Measurements from ENCODE around the gene COG2.
"Not testable (repeated sequence)": the region's sequence is repeated elsewhere in the genome, so short reads cannot be mapped to it uniquely, and the experiment has no call there.

COG2 gene

DNA sequence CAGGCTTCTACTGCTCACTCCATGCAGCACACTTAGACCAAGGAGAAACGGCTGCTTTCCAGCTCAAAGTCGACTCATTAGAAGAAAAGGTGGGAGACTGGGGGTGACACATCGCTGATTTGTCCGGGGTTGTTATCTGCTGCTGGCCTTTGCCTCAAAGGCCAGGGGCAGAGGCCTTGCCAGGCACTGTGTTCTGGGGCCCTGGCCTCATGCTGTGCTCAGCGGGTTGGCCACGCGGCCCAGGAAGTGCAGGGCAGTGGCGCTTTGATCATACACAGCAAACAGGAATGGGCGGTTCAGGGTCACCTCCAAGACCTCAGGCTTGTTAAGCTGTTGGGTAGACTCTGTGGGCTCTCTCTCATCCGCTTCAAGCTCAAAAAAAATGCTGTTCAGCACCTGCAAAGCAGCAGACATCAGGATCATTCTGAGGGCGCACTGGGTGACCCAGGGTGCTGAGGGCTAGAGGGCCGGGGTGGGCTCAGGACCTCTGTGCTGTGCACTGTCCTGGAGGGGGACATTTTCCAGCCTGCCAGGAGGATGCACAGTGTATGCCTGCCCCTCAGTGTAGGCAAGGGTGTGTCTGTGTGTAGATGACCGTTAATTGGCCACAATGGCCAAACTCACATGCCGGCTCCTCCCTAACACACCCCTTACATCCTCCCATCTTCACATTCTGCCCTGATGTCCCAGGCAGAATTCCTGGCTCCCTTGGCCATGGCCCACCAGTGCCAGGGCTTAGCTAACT is 60.8 kb downstream of the COG2 start:
- no peak for DNase-seq

DNA sequence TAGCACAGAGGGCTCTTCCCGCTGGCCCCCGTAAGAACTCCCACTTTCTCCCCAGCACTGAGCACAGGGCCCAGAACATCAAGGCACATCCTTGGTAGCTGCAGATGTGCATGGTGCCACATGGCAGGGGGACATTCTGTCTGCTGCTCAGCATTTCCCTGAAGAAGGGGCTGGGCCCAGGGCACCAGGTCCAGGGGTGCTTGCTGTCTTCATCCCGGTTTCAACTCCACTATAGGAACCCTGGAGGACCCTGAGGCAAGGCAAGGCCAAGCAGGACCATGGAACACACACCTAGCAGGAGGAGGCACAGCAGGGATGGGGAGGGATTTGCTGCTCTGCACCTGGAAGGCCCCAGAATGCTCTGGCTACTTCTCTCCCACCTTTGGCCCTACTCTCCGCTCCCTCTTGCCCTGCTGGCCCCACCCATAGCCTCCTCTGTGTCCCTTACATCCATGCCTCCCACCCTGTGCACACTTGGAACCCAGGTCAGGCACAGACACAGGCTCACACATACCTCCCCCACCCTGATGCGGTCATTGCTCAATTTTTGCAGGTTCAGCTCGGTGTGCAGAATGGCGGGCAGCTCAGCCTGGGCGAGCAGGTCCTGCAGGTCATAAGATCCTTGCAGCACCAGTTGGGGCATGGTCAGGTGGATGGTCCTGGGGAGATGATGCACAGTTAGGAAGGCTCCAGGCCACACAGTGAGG is 61.6 kb downstream of the COG2 start:
- DNase-seq = no peak

DNA sequence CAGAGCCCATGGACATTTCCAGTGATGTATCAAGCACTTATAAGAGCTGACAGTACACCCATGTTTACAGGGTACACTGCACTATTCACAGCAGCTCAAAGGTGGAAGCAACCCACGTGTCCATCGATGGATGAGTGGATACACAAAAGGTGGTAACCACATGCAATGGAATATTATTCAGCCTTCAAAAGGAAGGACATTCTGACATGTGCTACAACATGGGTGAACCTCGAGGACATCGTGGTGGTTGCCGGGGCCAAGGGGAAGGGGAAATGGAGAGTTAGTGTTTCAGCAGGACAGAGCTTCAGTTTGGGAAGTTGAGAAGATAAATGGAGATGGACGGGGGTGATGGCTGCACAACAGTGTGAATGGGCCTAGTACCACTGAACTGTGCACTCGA is 62.5 kb downstream of the COG2 start:
- DNase-seq = no peak

DNA sequence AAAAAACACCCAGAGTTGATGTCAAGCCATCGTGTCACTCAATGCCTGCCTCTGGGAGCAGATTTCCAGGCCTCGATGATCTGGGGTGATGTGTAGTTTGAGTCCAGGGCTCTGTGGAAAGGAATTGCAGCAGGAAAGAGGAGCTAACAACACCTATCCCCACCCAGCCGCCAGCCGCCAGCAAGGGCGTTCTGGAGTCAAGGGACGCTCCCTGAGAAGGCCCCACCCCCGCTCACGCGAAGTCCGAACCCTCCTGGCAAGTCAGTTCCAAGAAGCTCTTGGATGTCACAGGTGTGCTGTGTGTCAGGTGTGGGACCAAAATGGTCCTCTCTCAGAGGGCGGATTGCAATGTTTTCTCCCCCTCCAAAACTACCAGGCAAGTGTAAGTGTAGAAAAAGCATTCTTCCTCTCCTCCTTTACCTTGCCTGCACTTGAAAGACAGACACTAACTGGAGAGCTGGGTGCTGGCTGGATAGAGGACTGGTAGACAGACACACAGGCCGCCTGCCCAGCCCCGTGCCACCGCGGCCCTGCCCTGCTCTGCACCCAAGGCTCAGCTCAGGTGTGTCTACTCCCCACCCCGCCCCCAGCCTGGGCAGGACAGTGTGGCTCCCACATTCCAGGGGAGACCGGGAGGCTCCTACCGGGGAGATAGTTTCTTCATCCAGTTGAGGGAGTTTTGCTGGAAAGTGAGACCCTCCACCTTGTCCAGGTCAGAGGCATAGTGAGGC is 63.2 kb downstream of the COG2 start:
- no peak for DNase-seq

DNA sequence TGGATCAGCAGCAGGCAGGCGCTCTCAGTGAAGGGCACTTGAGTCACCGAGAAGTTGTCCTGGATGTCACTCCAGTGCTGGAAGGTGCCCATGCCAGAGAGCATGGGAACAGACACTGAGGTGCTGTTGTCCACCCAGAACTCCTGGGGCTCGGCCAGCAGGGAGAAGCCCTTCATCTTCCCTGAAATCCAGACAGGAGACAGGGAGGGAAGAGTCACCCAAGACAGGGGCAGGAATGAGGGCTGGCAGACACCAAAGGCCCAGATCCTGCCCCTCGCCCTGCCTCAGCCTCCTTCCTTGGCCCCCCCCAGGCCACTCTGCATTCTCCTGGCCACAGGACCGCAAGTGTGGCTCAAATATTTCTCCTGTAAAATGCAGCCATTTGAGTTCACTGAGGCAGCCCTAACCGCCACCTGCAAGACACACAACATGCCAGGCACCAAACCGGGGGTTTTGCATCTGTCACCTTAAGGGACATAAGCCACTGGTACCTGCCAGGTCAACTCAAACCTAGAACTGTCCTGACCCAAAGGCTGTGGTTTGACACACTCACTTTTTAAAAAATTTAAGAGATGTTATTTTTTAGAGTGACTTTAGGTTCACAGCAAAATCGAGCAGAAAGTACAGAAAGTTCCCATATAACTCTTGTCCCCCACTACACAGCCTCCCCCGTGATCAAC is 63.9 kb downstream of the COG2 start:
- DNase-seq = no peak

DNA sequence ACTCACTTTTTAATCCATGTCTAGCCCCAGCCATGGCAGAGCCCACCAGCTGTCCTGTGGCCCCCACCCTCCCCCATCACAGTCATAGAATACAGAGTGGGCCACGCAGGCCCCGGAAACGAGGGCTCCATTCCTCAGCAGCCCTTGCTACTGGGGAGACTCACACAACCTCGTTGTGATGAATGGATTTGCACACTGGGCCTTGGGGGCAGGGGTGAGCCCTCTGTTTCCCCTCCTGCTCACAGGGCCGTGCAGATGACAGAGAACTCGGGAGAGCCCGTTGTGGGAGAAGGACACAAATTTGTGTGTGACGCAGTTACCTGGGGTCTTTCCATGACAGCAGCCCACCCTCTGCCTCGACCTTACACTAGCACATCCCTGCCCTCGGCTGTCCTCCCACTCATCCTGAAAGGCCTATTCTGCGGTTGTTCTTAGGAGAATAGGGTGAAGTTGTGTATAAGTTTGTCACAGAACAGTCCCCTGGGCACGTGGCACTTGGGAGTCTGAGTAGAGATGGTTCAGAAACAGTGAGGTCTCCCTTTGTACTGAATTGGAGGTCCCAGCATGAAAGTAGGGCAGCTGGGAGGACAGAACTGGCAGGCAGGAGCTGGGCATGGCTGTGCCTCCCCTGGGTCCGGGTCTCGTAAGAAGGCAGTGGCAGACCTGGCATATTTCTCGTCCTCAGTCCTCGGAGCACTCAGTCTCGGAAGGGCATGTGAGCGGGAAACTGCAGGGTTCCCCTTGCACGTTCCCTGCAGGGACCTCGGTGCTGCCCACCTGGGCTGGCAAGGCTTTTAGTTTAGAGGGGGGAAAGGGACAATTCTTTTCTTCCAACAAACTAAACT is 64.8 kb downstream of the COG2 start:
- no peak for DNase-seq

DNA sequence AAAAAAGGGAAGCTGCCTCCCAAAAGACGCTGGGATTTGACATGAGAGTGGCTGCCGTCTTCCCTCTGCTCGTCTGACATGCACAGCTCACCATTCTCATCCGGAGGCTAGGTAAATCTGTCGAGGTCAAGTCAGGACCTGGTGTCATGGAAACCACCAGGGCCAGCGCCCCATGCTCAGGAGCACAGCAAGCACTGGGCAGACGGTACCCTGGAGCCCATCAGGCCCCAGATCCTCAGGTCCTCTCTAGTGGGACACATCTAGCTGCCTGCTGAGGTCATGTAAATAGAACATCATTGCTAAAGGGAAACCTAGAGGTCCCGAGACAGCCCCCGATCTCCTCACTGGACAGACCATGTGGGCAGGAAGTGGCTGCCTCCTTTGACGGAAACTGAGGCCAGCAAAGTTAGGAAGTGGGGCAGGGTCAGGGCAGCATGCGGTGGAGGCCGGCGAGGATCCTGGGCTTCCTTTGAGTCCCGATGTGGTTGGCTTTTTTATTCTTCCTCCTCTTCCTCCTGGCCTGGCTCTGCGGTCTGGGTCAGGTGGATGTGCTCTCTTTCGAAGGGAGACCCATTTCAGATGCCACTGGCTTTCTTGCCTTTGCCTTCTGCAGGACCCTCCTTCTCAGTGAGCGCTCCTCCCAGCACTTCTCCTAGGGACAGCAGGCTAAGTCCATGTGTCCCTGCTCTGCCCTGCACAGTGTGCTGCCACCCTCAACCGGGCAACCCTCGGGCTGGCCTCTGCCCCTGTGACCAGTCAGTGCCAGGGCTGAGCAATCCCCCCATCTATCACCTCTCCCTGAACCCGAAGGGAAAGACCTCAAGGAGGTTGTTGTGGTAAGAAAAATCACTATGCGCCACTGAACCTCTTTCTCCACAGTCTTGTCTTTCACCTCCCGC is 65.7 kb downstream of the COG2 start:
- no peak for DNase-seq

DNA sequence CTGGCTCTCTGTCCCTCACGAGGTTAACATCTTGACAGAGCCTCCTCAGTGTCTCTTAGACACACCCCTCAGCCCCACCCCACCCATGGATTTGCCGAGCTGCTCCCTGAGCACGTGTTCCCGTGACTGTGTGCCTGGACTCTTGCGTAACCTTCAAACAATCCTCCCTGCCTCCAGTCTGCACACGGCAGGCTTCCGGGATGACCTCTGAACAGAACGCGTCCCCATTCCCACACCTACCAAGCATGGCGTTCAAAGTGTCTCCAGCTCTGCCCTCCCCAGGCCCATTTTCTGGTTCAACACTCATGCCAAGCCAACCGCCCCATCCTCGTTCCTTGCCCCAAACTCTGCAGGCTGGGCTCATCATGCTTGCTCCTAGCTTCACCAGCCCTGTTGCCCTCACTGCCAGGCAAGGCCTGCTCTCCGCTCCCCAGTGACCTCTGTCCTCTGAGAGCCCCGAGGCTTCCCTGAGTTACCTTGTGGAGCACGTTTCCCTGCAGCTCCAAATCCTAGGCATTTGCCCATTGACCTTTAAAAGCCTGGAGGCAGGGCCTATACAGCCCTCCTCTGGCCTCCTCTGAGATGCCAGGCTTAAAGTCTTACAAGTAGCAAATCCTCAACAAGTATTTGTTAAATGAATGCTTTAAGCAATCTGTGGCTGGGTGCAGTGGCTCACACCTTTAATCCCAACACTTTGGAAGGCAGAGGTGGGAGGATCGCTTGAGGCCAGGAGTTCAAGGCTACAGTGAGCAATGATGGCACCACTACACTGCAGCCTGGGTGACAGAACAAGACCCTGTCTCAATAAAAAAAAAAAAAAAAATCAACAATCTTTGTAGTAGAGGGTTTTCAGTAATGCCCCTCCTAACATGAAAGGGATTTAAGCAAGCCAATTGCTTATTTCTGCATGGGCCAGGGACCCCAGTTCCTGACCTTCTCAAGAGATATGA is 66.6 kb downstream of the COG2 start:
- DNase-seq = no peak

DNA sequence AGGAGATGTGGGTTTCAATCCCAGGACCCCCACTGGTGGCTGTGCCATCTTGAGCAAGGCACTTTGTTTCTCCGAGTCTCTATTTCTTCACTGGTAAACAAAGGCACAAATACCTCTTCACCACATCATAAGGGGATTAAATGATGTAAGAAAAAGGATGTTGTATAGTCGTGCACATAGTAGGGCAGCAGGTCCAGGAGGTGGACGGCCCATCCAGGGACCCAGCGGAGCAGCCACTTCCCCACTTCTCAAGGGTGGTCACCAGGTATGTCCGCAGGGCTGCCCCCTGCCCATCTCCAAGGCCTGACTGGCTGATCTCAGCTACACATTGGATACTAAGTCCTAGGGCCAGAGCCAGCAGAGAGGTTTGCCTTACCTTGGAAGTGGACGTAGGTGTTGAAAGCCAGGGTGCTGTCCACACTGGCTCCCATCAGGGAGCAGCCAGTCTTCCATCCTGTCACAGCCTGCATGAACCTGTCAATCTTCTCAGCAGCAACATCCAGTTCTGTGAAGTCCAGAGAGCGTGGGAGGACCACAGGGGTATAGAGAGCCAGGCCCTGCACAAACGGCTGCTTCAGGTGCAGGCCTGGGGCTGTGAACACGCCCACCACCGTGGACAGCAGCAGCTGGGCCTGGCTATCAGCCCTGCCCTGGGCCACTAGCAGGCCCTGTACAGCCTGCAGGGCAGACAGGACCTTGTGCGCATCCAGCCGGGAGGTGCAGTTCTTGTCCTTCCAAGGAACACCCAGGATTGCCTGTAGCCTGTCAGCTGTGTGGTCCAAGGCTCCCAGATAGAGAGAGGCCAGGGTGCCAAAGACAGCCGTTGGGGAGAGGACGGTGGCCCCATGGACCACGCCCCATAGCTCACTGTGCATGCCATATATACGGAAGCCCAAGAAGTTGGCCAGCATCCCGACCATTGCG is 67.6 kb downstream of the COG2 start:
- DNase-seq = no peak

DNA sequence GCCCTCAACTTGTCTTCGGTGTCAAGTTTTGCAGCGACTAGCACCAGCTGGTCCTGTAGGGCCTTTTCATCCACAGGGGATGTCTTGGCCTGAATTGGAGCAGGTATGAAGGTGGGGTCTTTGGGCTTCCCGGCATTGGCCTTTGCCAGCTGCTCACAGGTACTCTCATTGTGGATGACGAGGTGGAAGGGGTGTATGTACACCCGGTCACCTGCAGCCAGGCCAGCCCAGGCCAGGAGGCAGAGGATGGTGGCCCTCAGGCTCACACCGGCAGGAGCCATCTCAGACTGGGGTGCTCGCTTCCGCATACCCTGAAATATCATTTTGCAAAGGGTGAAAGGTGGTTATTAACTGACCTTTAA is 68.2 kb downstream of the COG2 start:
- no peak for DNase-seq

DNA sequence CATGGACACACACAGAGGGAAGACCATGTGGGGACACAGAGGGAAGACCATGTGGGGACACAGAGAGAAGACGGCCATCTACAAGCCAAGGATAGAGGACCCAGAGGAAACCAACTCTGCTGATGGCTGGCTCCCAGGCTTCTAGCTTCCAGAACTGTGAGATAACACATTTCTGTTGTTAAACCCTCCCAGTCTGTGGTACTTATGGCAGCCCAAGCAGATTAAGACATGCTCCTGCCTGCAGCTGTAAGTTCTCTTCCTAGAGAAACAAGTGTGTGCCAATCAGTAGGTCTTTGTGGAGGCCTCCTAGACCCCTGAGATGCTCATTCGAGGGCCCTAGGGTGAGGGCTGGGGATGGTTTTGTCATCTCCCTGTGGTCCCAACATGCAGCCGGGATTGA is 69.0 kb downstream of the COG2 start:
- DNase-seq = no peak

DNA sequence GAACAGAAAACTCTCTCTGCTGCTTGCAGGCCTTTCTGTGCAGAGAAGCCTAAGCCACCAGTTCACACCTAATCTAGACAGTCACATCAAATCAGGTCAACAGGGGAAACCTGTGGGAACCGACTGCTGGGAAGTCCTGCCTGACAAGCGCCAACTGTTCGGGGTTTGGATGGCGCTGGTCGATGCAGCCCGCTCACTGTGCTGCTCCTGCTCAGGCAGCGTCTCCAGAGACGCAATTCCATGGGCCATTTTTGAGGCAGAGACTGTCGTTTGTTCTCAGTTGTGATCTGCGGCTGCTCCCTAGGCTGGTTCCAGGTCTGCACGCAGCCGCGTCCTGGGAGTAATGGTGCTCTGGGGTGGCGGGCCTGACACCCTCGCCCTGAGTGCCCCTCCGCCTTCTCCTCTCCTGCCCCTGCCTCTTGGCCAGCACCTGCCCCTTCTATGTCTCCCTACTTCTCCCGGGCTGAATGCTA is 70.2 kb downstream of the COG2 start:
- no peak for DNase-seq

DNA sequence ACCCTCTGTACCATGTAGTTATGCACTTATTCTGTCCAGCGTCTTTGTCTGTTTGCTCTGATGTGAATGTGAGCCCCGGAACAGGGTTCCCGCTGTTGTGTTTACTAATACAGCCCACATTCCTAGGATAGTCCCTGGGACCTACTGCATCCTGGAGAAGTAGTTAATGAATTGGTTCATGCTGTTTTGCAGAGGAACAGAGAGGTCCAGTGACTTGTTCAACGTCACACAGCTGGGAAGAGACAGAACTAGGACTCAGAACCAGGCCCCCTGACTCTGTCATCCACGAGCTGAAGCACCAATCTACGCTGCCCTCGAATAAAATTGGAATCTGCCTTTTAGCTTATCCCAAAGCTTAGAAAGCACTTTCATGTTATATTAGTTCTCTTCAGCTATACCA is 70.9 kb downstream of the COG2 start:
- no peak for DNase-seq

DNA sequence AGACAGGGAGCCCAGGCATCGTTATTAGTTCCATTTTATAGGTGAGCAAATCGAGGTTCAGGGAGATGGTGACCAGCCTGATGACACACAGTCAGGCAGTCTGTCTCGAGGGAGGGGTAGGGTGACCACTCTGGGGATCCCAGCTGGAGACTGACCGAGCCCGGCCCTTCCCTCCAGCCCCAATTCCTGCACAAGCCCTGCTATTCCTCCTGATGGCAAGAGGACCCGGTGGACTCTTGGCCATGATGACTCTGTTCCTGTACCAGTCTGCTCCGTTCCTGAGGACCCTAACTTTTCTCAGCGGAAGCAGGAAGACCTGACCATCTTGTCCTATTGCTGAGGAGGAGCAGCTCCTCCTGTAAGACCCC is 71.2 kb downstream of the COG2 start:
- DNase-seq = no peak

DNA sequence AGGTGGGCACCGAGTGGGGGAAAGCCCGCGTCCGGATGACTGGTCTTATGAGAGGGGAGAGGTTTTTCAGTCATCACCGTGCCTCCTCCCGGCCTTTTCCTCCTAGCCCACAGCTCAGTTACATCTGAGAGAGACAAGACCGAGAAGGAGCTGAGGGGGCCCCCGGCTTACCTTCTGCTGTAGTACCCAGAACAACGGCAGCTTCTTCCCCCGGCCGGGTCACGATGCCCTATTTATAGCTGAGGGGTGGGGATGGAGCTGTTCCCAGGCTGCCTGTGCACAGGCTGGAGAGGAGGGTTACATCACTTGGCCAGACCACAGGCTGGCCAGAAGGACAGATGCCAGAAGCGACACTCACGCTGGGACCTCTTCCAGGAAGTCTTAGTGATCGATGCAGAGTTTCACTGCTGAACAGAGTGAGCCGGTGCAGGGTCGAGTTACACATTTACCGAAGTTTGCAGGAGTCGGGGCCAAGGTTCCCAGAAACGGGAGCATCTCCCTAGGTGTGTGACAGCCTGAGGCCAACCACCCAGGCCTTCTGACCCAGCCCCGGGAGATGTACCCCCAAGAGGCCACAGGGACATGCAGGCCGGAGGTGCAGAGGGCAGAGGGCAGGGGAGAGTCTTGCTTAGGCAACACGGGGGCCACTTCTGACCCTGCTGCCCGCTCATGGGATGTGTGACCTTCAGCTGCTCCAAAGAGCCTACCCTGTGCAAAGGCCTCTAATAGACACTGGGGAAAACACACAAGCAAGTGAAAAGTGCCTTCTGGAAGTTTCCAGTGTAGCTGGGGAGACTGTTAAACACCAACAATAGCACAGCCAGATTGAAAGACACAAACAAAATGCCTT is 71.9 kb downstream of the COG2 start, which contains the start of gene AGT:
TSS of gene AGT (minus strand) at position 208 of the 850 bp plus-strand sequence. CDS start 3,299 bp downstream, outside the sequence.
- DNase-seq = no peak

DNA sequence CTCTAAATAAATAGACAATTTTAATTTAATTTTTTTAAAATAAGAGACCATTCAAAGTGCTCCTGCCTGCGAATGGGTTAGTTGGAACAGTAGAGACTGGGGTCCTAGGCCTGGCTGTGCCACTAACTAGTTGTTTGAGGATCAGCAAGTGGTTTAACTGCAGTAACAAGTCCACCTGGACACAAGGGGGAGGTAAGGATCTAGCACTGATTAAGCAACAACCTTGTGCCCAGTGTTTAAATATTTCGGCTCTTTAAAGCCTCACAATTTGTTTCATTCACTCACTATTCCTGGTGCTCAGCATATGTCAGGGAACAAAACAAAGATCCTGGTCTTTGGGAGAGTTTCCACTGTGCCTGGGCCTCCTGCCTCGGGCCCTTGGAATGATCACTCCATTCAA is 73.2 kb downstream of the COG2 start:
- DNase-seq = no peak

DNA sequence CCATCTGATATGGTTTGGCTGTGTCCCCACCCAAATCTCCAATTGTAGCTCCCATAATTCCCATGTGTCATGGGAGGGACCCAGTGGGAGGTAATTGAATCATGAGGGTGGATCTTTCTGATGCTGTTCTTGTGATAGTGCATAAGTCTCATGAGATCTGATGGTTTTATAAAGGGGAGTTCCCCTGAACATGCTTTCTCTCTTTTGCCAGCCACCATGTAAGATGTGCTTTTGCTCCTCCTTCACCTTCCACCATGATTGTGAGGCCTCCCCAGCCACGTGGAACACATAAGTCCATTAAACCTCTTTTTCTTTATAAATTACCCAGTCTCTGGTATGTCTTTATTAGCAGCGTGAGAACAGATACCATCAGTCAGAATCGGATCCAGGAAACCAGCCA is 74.2 kb downstream of the COG2 start:
- not testable (repeated sequence) for DNase-seq

DNA sequence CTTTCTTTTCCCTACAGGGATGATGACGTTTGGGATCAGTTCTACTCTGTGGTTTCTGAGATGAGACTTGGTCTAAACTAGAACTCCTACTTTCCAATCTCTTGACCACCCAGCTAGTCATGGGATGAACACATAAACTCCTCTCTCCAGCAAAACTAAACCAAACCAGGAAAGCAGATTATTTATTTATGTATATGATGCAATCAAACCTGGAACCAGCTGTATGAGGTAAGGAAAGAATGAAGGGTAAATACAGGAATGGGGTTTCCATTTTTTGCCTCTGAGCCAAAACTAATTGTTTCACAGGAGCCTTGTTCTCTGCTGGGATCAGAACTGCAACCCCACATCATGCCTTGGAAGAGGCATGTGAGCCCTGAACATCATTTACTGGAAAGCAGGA is 75.0 kb downstream of the COG2 start:
- DNase-seq = no peak
